ENCODE measurements around the gene FTO.

DNA sequence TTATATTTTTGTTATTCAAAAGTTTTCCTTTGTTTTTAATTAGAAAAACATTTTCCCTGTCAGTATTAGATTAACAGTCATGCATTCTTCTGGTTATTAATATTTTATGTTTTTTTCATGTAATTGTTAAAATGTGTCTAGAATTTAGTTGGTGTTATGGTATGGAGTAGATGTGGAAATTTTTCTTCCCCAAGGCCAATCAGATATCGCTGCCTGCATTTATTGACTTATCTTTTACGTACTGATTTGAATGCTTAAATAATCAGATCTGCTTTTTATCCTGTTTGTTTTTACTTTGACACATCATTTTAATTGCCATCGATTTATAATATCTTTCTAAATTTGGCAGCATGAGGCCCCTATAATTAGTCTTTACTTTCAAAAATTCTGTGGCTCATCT is 13.6 kb downstream of the FTO start:
- TF ChIP-seq POLR2A (IDR thresholded peaks at IDR 0.05), result no peak
- TF ChIP-seq, protein P1, sequence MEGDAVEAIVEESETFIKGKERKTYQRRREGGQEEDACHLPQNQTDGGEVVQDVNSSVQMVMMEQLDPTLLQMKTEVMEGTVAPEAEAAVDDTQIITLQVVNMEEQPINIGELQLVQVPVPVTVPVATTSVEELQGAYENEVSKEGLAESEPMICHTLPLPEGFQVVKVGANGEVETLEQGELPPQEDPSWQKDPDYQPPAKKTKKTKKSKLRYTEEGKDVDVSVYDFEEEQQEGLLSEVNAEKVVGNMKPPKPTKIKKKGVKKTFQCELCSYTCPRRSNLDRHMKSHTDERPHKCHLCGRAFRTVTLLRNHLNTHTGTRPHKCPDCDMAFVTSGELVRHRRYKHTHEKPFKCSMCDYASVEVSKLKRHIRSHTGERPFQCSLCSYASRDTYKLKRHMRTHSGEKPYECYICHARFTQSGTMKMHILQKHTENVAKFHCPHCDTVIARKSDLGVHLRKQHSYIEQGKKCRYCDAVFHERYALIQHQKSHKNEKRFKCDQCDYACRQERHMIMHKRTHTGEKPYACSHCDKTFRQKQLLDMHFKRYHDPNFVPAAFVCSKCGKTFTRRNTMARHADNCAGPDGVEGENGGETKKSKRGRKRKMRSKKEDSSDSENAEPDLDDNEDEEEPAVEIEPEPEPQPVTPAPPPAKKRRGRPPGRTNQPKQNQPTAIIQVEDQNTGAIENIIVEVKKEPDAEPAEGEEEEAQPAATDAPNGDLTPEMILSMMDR (IDR thresholded peaks at IDR 0.05), result no peak

Data from esophagus squamous epithelium (tissue), 4 donors.